ENCODE measurements around the gene MORC4.

DNA sequence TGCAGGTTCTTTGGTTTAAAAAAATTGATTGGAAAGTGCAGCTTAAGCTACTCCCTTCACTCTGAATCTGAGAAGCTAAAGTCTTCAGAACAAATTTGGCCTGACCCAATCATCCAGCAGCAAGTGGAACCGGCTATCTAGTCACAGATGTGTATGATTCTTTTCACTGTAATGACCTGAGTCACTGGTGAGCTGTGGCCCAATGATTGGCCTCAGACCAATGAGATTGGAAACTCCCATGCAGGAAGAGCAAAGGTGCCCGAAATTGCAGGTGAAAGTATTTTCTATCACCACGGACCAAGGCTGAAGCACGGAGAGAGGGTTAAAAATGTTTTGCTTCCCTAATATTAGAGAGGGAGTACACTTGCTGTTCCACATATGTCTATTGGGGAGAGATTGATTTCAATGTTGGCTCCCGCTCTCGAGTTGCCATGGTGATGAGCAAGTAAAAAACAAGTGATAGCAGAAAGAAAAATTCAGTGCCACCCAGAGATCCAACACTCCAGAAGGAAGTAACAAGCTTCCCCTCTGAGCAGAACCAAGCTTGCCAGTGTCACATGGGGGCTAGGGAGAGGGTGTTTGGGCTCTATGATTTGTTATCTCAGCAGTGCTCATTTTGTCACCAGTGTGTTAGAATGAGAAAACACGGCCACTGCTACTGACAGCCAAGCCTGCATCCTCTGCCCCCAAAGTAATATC lies 108.1 kb downstream of the MORC4 start:
- TF ChIP-seq POLR2AphosphoS5 (IDR thresholded peaks at IDR 0.05; ENCODE audit: insufficient read depth in 1 of 2, low read depth in 1 of 2) = no peak
- TF ChIP-seq, protein P1, sequence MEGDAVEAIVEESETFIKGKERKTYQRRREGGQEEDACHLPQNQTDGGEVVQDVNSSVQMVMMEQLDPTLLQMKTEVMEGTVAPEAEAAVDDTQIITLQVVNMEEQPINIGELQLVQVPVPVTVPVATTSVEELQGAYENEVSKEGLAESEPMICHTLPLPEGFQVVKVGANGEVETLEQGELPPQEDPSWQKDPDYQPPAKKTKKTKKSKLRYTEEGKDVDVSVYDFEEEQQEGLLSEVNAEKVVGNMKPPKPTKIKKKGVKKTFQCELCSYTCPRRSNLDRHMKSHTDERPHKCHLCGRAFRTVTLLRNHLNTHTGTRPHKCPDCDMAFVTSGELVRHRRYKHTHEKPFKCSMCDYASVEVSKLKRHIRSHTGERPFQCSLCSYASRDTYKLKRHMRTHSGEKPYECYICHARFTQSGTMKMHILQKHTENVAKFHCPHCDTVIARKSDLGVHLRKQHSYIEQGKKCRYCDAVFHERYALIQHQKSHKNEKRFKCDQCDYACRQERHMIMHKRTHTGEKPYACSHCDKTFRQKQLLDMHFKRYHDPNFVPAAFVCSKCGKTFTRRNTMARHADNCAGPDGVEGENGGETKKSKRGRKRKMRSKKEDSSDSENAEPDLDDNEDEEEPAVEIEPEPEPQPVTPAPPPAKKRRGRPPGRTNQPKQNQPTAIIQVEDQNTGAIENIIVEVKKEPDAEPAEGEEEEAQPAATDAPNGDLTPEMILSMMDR (IDR thresholded peaks at IDR 0.05) = no peak

Measured in vagina (tissue), 2 donors.